Kidney (tissue), 14 donors: Measurements from ENCODE around the gene PTH1R. TPM values are rescaled to one million over a fixed set of nuclear protein-coding genes. Genes with fewer than 3 reads are reported as not detected.

ENCODE experiments used
- DNase-seq, 5 donors: peaks; one replicate each; pipeline ENCODE4 v3.0.0-alpha.2; 2013 to 2020
- FAIRE-seq: peaks from 2 replicates; lab custom pipeline; 2012; peaks lifted over from hg19 to GRCh38; lab: Jason Lieb, UNC
- H3K27ac ChIP-seq, 2 donors: one replicate each; pipeline ENCODE4 v1.7.0; 2013; ENCODE audit warnings: low read depth in 2 of 2, low read length in 2 of 2, inconsistent platforms in 1 of 2
- H3K27me3 ChIP-seq: one replicate; pipeline ENCODE4 v1.7.1; 2013; ENCODE audit warnings: low read length, inconsistent platforms; ENCODE audit not compliant: control insufficient read depth, insufficient read depth
- H3K36me3 ChIP-seq, 3 donors: one replicate each; pipeline versions ENCODE4 v1.7.0 to v1.7.1; 2013; ENCODE audit warnings: low read length in 3 of 3, control low read depth in 1 of 3, inconsistent platforms in 1 of 3; ENCODE audit not compliant: insufficient read depth in 3 of 3, control insufficient read depth in 2 of 3
- H3K4me1 ChIP-seq, 3 donors: one replicate each; pipeline versions ENCODE4 v1.7.0 to v1.7.1; 2013; ENCODE audit warnings: low read length in 3 of 3, inconsistent platforms in 1 of 3, low read depth in 1 of 3; ENCODE audit not compliant: control insufficient read depth in 2 of 3, insufficient read depth in 2 of 3
- H3K4me3 ChIP-seq, 3 donors: one replicate each; pipeline versions ENCODE4 v1.7.0 to v1.8.1; 2013; ENCODE audit warnings: low read length in 3 of 3, control low read depth in 1 of 3, inconsistent platforms in 1 of 3
- H3K9ac ChIP-seq, 3 donors: one replicate each; pipeline versions ENCODE4 v1.7.0 to v1.7.1; 2013; ENCODE audit warnings: low read length in 3 of 3, control low read depth in 1 of 3, inconsistent platforms in 1 of 3
- H3K9me3 ChIP-seq, 3 donors: one replicate each; pipeline versions ENCODE4 v1.7.0 to v1.7.1; 2013; ENCODE audit warnings: low read length in 3 of 3, control low read depth in 1 of 3, inconsistent platforms in 1 of 3; ENCODE audit not compliant: control insufficient read depth in 2 of 3, insufficient read depth in 1 of 3
- intact Hi-C: fragments of 100-400 bp; cut with DNase I; formaldehyde crosslinking; loops from one replicate; pipeline ENCODE4 v1.11.1; 2022
- polyA plus RNA-seq: library from polyadenylated mRNA; stranded (reverse); fragments of 350-450 nt; fragmentation: Illumina TruSeq; extraction: RNeasy Lipid Tissue Mini Kit (QIAGEN cat#74804); gene quantifications from one replicate; pipeline ENCODE4 v1.2.3, GENCODE V29; 2014; ENCODE audit warnings: low read depth, low replicate concordance; ENCODE audit not compliant: insufficient read depth
- total RNA-seq: library from RNA; stranded (reverse); fragmentation: NEBNext Ultra II Directional; extraction: Animal tissue kit (Norgen Biotek cat#: 25700); gene quantifications from one replicate; pipeline ENCODE4 v1.2.1, GENCODE V29; 2021
- TF ChIP-seq, protein P1 (sequence below): IDR thresholded peaks from 3 replicates; pipeline ENCODE4 v1.5.1; 2012; ENCODE audit warnings: mild to moderate bottlenecking, moderate library complexity, borderline replicate concordance; ENCODE audit not compliant: insufficient read depth; ENCODE audit errors: extremely low read depth
- donor health status: control.
- donor health status: control.
- donor health status: control.
- donor health status: control.
- donor health status: control.
- donor health status: DM: yes; HTN: yes; CAD: no.
- donor health status: Normal renal cell carcinoma (clear cell type).

The PTH1R gene
- total and polyA plus RNA-seq, 2 donors from 2014 or later: 286 to 1,885 TPM

- peak overlapping the region; percentile 1 to 96 (median 95) for H3K9ac ChIP-seq
- no peaks in the 10 kb centered on the region for H3K27me3 ChIP-seq
- intact Hi-C loops: no loop called here
- no peaks in the 10 kb centered on the region for H3K36me3 ChIP-seq
- no peaks in the 10 kb centered on the region for H3K9me3 ChIP-seq
- TF ChIP-seq, protein P1, sequence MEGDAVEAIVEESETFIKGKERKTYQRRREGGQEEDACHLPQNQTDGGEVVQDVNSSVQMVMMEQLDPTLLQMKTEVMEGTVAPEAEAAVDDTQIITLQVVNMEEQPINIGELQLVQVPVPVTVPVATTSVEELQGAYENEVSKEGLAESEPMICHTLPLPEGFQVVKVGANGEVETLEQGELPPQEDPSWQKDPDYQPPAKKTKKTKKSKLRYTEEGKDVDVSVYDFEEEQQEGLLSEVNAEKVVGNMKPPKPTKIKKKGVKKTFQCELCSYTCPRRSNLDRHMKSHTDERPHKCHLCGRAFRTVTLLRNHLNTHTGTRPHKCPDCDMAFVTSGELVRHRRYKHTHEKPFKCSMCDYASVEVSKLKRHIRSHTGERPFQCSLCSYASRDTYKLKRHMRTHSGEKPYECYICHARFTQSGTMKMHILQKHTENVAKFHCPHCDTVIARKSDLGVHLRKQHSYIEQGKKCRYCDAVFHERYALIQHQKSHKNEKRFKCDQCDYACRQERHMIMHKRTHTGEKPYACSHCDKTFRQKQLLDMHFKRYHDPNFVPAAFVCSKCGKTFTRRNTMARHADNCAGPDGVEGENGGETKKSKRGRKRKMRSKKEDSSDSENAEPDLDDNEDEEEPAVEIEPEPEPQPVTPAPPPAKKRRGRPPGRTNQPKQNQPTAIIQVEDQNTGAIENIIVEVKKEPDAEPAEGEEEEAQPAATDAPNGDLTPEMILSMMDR: no peak
- FAIRE-seq (no peak), DNase-seq (no peak)
- H3K4me3 ChIP-seq: peak overlapping the region; percentile 61 to 87 (median 86)
- H3K4me1 ChIP-seq: peaks cover 3 to 30% (median 15%) of the 10 kb centered on the region in 3 donors
- peak overlapping the region; percentile 90 to 94 for H3K27ac ChIP-seq
Observed at GRCh38 chr3:46883830-46884185, 6.3 kb downstream of the PTH1R start.

DNA sequence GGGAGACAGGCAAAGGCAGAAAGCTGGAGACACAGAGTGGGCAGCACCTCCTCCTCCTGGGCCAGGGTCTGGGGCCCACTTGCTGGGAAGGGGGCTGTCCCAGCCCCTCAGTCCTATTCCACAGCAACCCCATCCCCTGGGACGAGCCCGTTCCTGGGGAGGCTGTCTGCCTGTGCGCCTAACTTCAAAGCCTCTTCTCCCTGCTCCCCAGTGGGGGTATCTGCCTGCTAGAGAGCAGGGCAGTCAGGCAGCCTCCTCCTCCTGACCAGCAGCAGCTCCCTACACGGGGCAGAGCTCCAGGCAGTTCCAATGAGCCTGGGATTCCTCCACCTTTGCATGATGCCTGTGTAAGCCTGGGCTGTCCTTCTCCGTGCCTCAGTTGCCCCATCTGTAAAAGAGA lies 6.9 kb downstream of the PTH1R start:
- intact Hi-C loops: no loop called here
- H3K27me3 ChIP-seq: no peaks in the 10 kb centered on the region
- no peaks in the 10 kb centered on the region for H3K9me3 ChIP-seq
- TF ChIP-seq, protein P1: no peak
- peak overlapping the region in 2 of 3 donors; percentile 95 to 96 for H3K9ac ChIP-seq
- H3K36me3 ChIP-seq: no peaks in the 10 kb centered on the region
- peak overlapping the region; percentile 90 to 94 for H3K27ac ChIP-seq
- FAIRE-seq (no peak), DNase-seq (no peak)
- H3K4me3 ChIP-seq: peak overlapping the region; percentile 61 to 87 (median 86)
- H3K4me1 ChIP-seq: peaks cover 3 to 35% (median 15%) of the 10 kb centered on the region in 3 donors

- TF ChIP-seq, protein P1: no peak
- Histone ChIP-seq H3K36me3 (no peaks in the 10 kb centered on the region), H3K4me1 (peaks cover 3 to 39% (median 20%) of the 10 kb centered on the region in 3 donors), H3K9me3 (no peaks in the 10 kb centered on the region), H3K9ac (peak overlapping the region; percentile 6 to 95 (median 33)), H3K27ac (peak overlapping the region; percentile 90 to 94), H3K27me3 (no peaks in the 10 kb centered on the region), H3K4me3 (peak overlapping the region; percentile 53 to 87 (median 86))
- FAIRE-seq: no peak
- no peak for DNase-seq
- intact Hi-C loops: no loop called here
Observed at GRCh38 chr3:46884929-46885328, 7.4 kb downstream of the PTH1R start.

DNA sequence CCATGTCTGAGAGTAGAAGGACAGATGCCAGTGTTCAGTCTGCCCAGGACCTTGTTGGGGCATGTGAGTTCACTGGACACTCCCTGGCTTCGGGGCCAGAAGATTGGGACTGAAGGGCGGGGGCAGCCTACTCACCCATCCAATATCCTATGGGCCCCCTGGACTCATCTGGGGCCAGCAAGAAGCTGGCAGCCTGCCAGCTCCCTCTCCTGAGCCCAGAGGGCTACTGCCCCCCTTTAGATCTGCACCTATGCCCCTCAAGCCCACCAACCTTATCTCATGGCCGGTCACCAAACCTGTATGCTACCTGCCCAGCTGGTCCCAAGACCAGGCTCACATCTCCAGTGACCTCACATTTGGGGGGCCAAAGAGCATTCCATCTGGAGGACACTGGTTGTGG lies 8.1 kb downstream of the PTH1R start:
- H3K36me3 ChIP-seq: no peaks in the 10 kb centered on the region
- TF ChIP-seq, protein P1: no peak
- FAIRE-seq (no peak), DNase-seq (no peak)
- peak overlapping the region; percentile 6 to 95 (median 33) for H3K9ac ChIP-seq
- peak overlapping the region; percentile 90 to 94 for H3K27ac ChIP-seq
- no peaks in the 10 kb centered on the region for H3K27me3 ChIP-seq
- intact Hi-C loops: no loop called here
- H3K4me3 ChIP-seq: peak overlapping the region in 2 of 3 donors; percentile 86 to 87
- H3K9me3 ChIP-seq: no peaks in the 10 kb centered on the region
- peaks cover 3 to 41% (median 23%) of the 10 kb centered on the region in 3 donors for H3K4me1 ChIP-seq
